Measurements from ENCODE around the gene C1orf232. TPM values are rescaled to one million over a fixed set of nuclear protein-coding genes. Genes with fewer than 3 reads are reported as not detected.

The C1orf232 gene
- total and polyA plus RNA-seq, 7 donors: not detected

- Histone ChIP-seq H3K4me3 (no peak overlapping the region), H3K27me3 (ENCODE audit: insufficient read depth in 3 of 3, low read length in 2 of 3) (no peaks in the 10 kb centered on the region), H3K4me1 (peaks cover 41% of the 10 kb centered on the region), H3K9me3 (no peaks in the 10 kb centered on the region), H3K27ac (peak overlapping the region; percentile 76), H3K36me3 (ENCODE audit: insufficient read depth in 1 of 2, low read depth in 1 of 2) (peaks cover 0 to 43% of the 10 kb centered on the region in 2 donors)
- DNase-seq (no peak), ATAC-seq (no peak)
- intact Hi-C loops (cut with DNase I): loop anchor here in 1 of 2 donors (10.0 kb wide), 1 partner anchor 115 kb away; the partner anchor contains the start of gene CEP85
- 68 to 74% (median 69%) methylated on average over 9 of the region's 9 CpGs for WGBS, 3 donors
- no peak for TF ChIP-seq CTCF (IDR thresholded peaks at IDR 0.05)
Observed at GRCh38 chr1:26119892-26120608, 48.7 kb downstream of the C1orf232 start.

GRCh38 chr1:26114165-26114927 lies 54.4 kb downstream of the C1orf232 start:
- H3K4me1 ChIP-seq: peaks cover 29% of the 10 kb centered on the region
- no peaks in the 10 kb centered on the region for H3K9me3 ChIP-seq
- ATAC-seq: peak; percentile 45 to 66 (median 59)
- intact Hi-C loops (cut with DNase I): loop anchor here in 1 of 2 donors (10.0 kb wide), 1 partner anchor 120 kb away; the partner anchor contains the start of gene CEP85
- WGBS, 3 donors: 34 to 52% (median 36%) methylated on average over 12 of the region's 12 CpGs
- TF ChIP-seq CTCF (IDR thresholded peaks at IDR 0.05): no peak
- H3K36me3 ChIP-seq (ENCODE audit: insufficient read depth in 1 of 2, low read depth in 1 of 2): peaks cover 0 to 31% of the 10 kb centered on the region in 2 donors
- DNase-seq: no peak
- peak overlapping the region; percentile 98 for H3K4me3 ChIP-seq
- H3K27ac ChIP-seq: peak overlapping the region; percentile 96
- H3K27me3 ChIP-seq (ENCODE audit: insufficient read depth in 3 of 3, low read length in 2 of 3): no peaks in the 10 kb centered on the region

Other genes starting within 250 kb of the C1orf232 start
- gene PAFAH2, start 170.9 kb downstream of the C1orf232 start, total RNA-seq: 10 to 100 TPM in 3 of 4 donors, 1 to 10 TPM in 1; 5.5 to 15.8 (median 13.3) TPM
- gene PAFAH2, start 170.9 kb downstream of the C1orf232 start, polyA plus RNA-seq: 10 to 100 TPM in 1 of 3 donors, 1 to 10 TPM in 2; 5.1 to 30.1 (median 8.8) TPM
- gene EXTL1, start 147.2 kb downstream of the C1orf232 start, total RNA-seq: 1 to 10 TPM in 3 of 4 donors, under 1 TPM in 1; 0.39 to 4.6 (median 2.1) TPM
- gene EXTL1, start 147.2 kb downstream of the C1orf232 start, polyA plus RNA-seq: 1 to 10 TPM in 1 of 3 donors, under 1 TPM in 2; 0.61 to 1.1 (median 0.90) TPM
- 1 to 10 TPM in 3 of 4 donors, under 1 TPM in 1; 0.32 to 7.8 (median 4.2) TPM for gene SLC30A2, start 122.8 kb downstream of the C1orf232 start, total RNA-seq
- gene SLC30A2, start 122.8 kb downstream of the C1orf232 start, polyA plus RNA-seq: 1 to 10 TPM in 1 of 3 donors, under 1 TPM in 2; 0.21 to 1.2 (median 0.70) TPM
- gene TRIM63, start 101.3 kb downstream of the C1orf232 start, total RNA-seq: 1,000 to 10,000 TPM in 1 of 4 donors, 100 to 1,000 TPM in 2, 10 to 100 TPM in 1; 74.2 to 2,937 (median 350) TPM
- 1,000 to 10,000 TPM in 2 of 3 donors, 100 to 1,000 TPM in 1; 369 to 2,799 (median 1,951) TPM for gene TRIM63, start 101.3 kb downstream of the C1orf232 start, polyA plus RNA-seq
- gene PDIK1L, start 57.1 kb downstream of the C1orf232 start, total RNA-seq: 1 to 10 TPM; 3.1 to 7.0 (median 5.3) TPM
- gene PDIK1L, start 57.1 kb downstream of the C1orf232 start, polyA plus RNA-seq: 1 to 10 TPM; 1.4 to 5.8 (median 2.4) TPM
- gene FAM110D, start 9.9 kb downstream of the C1orf232 start, total RNA-seq: 1 to 10 TPM; 1.2 to 2.9 (median 1.3) TPM
- gene FAM110D, start 9.9 kb downstream of the C1orf232 start, polyA plus RNA-seq: 1 to 10 TPM; 1.4 to 1.7 (median 1.7) TPM
- 100 to 1,000 TPM in 1 of 4 donors, 10 to 100 TPM in 3; 75.2 to 116 (median 78.3) TPM for gene ZNF593, start 945 bp upstream of the C1orf232 start, total RNA-seq
- gene ZNF593, start 945 bp upstream of the C1orf232 start, polyA plus RNA-seq: 100 to 1,000 TPM in 2 of 3 donors, 10 to 100 TPM in 1; 65.7 to 236 (median 162) TPM
- gene ZNF593OS, start 2.9 kb upstream of the C1orf232 start, total RNA-seq: 1 to 10 TPM; 1.6 to 4.2 (median 2.9) TPM
- under 1 TPM; 0.16 to 0.70 (median 0.44) TPM for gene ZNF593OS, start 2.9 kb upstream of the C1orf232 start, polyA plus RNA-seq
- 10 to 100 TPM; 54.8 to 90.4 (median 73.0) TPM for gene CNKSR1, start 8.5 kb upstream of the C1orf232 start, total RNA-seq
- 10 to 100 TPM; 11.0 to 45.3 (median 24.5) TPM for gene CNKSR1, start 8.5 kb upstream of the C1orf232 start, polyA plus RNA-seq
- gene CATSPER4, start 21.6 kb upstream of the C1orf232 start, total RNA-seq: under 1 TPM in 1 of 4 donors, not detected in 3; 0.24 TPM
- gene CATSPER4, start 21.6 kb upstream of the C1orf232 start, polyA plus RNA-seq: under 1 TPM in 1 of 3 donors, not detected in 2; 0.01 TPM
- 10 to 100 TPM; 16.0 to 52.5 (median 41.1) TPM for gene CEP85, start 65.2 kb upstream of the C1orf232 start, total RNA-seq
- 10 to 100 TPM; 14.8 to 24.2 (median 18.0) TPM for gene CEP85, start 65.2 kb upstream of the C1orf232 start, polyA plus RNA-seq
- gene SH3BGRL3, start 111.1 kb upstream of the C1orf232 start, total RNA-seq: 10 to 100 TPM; 21.4 to 30.6 (median 22.6) TPM
- gene SH3BGRL3, start 111.1 kb upstream of the C1orf232 start, polyA plus RNA-seq: 10 to 100 TPM; 10.9 to 78.1 (median 18.2) TPM
- 1 to 10 TPM; 3.5 to 7.0 (median 3.9) TPM for gene UBXN11, start 137.7 kb upstream of the C1orf232 start, total RNA-seq
- gene UBXN11, start 137.7 kb upstream of the C1orf232 start, polyA plus RNA-seq: 1 to 10 TPM; 3.9 to 6.8 (median 5.8) TPM
- gene CD52, start 149.0 kb upstream of the C1orf232 start, total RNA-seq: 1 to 10 TPM; 2.1 to 4.2 (median 4.1) TPM
- gene CD52, start 149.0 kb upstream of the C1orf232 start, polyA plus RNA-seq: 1 to 10 TPM; 2.9 to 3.9 (median 3.6) TPM
- 1 to 10 TPM in 1 of 4 donors, under 1 TPM in 1, not detected in 2; 0.56 to 2.9 TPM for gene CRYBG2, start 185.2 kb upstream of the C1orf232 start, total RNA-seq
- gene CRYBG2, start 185.2 kb upstream of the C1orf232 start, polyA plus RNA-seq: under 1 TPM in 1 of 3 donors, not detected in 2; 0.01 TPM
- not detected for gene ZNF683, start 203.8 kb upstream of the C1orf232 start, total RNA-seq
- gene ZNF683, start 203.8 kb upstream of the C1orf232 start, polyA plus RNA-seq: under 1 TPM in 1 of 3 donors, not detected in 2; 0.06 TPM
- not detected for gene LIN28A, start 241.9 kb upstream of the C1orf232 start, total RNA-seq
- gene LIN28A, start 241.9 kb upstream of the C1orf232 start, polyA plus RNA-seq: not detected